Stimulated activated effector memory CD8-positive, alpha-beta T cell treated with anti-CD3 and anti-CD28 coated beads, Interleukin-12 subunit alpha, Interleukin-12 subunit beta, amount 100 ng/mL, for 72 hours (primary cell): Measurements from ENCODE around the gene ATP13A1.

ENCODE experiments used
- ATAC-seq: fragments of 150-1000 bp; cut with Tn5 transposase; 2 replicates; pipeline ENCODE4 v1.10.0; 2021
- DNase-seq, 2 donors: peaks; one replicate each; pipeline ENCODE4 v3.0.0; 2021 to 2022; ENCODE audit warnings: low spot score in 2 of 2
- H3K27ac Mint-ChIP-seq: one replicate; pipeline ENCODE4 v1.8.0; 2022; ENCODE audit warnings: mild to moderate bottlenecking, mixed read lengths
- H3K36me3 Mint-ChIP-seq: one replicate; pipeline ENCODE4 v1.8.0; 2022; ENCODE audit warnings: mild to moderate bottlenecking, mixed read lengths
- H3K4me1 Mint-ChIP-seq: one replicate; pipeline ENCODE4 v1.8.0; 2022; ENCODE audit warnings: mixed read lengths
- H3K4me3 Mint-ChIP-seq: one replicate; pipeline ENCODE4 v1.8.0; 2022; ENCODE audit warnings: mild to moderate bottlenecking, mixed read lengths
- H3K9me3 Mint-ChIP-seq: one replicate; pipeline ENCODE4 v1.8.0; 2022; ENCODE audit warnings: mixed read lengths

ATP13A1 gene

DNA sequence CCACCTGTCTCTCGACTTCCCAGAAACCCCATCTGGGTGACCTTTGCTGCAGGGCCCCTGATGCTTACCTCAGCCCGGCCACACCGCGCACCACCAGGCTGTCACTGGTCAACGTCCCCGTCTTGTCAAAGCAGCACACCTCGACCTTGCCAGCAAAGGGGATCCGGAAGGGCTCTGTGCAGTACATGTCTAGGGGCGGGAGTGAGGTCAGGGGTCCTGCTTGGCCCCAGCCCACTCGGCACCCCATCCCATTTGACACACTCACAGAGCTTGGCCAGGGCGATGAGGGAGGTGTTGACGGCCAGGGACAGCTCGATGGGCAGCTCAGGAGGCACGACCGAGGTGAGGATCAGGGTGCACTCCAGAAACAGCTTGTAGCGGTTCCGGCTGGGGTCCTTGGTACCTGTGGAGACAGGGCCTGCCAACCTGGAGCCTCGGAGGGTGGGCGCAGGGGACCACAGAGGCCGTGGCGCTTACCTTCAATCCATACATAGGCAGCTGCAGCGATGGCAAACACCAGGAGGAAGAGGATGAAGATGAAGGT lies 8.4 kb downstream of the ATP13A1 start:
- no peak for ATAC-seq
- Mint-ChIP-seq H3K4me1 (peaks cover 11% of the 10 kb centered on the region), H3K36me3 (peaks cover 91% of the 10 kb centered on the region), H3K9me3 (no peaks in the 10 kb centered on the region), H3K4me3 (no peak overlapping the region), H3K27ac (peak overlapping the region; percentile 69)
- no peak for DNase-seq

DNA sequence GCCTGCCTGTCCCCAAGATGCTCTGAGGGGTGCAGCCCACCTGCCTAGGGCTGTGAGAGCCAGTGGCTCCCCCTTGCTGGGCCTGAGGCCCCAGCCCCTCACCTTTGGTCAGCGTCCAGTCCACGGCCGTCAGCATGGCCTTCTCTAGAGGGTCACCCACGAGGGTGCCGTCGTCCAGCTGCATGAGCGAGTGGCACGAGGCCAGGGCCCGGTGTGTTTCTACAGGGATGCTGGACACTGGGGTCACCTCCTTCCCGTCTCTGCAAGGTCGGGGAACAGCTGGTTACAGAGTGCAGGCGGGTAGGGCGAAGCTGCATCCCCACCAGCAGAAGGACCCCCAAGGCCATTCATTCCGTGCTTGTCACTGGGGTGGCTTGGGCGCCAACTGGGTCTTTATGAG lies 9.0 kb downstream of the ATP13A1 start:
- DNase-seq (no peak), ATAC-seq (no peak)
- H3K9me3 Mint-ChIP-seq = no peaks in the 10 kb centered on the region
- H3K4me1 Mint-ChIP-seq = peaks cover 10% of the 10 kb centered on the region
- H3K36me3 Mint-ChIP-seq = peaks cover 91% of the 10 kb centered on the region
- peak overlapping the region; percentile 69 for H3K27ac Mint-ChIP-seq
- no peak overlapping the region for H3K4me3 Mint-ChIP-seq

DNA sequence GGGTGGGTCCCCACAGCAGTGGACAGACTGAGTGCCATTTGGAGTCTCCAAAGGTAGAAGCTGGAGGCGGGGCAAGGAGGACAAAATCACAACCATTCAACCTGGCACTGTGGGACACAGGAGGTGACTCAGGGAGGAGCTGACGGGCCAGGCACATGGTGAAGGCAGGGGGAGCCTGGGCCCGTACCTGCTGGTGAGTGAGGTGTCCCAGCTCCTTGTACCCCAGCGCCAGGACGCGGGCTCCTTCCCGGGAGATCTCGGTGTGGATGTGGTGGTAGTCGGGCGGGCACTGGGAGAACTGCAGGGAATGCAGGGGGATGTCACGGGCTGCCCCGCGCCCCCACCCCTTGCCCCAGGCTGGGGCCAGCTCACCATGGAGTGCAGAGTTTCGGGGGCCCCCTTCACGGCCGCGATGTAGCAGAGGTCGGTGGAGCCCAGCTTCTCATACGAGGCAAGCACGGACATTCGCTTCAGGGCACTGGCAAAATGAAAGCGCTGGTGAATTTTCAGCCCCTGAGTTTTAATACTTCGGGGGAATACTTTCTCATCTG lies 9.8 kb downstream of the ATP13A1 start:
- H3K9me3 Mint-ChIP-seq = no peaks in the 10 kb centered on the region
- H3K4me3 Mint-ChIP-seq = no peak overlapping the region
- DNase-seq = no peak
- no peak for ATAC-seq
- H3K36me3 Mint-ChIP-seq = peaks cover 91% of the 10 kb centered on the region
- H3K4me1 Mint-ChIP-seq = peaks cover 14% of the 10 kb centered on the region
- peak overlapping the region; percentile 86 for H3K27ac Mint-ChIP-seq

DNA sequence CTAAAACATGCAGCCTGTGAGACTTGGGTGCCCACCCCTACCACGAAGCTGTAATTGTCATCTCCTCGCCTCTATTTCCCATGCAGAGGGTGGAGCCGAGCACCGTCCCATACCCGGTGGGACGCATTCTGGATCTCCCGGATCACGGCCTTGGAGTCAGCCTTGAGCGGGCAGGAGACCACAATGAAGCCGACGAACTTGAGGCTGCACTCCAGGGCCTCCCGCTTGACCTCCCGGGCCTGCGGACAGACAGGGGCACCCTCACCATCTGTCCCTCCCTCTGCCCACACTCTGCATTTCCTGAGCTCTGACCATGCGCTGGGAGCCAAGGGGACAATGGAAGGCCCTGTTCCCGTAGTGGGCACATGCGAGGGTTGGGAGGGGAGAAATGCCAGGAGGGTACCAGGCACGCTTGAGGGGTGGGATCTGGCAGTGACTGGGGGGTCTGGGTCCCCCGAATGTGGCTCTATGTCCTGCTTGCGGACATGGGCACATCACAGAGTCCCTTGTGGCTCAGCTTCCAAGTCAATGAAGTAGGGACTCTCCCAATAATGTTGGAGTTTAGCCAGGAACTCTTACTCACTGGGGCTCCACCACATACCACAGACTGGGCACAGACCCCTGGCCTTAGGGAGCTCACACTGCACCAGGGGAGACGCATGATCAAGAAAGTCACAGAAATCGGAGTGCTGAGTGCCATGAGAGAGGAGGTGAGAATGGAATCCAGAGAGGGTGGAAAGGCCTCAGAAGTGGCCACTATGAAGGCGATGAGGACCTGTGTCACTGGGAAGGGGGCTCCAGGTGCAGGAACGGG lies 10.8 kb downstream of the ATP13A1 start:
- no peaks in the 10 kb centered on the region for H3K9me3 Mint-ChIP-seq
- H3K4me1 Mint-ChIP-seq = peaks cover 14% of the 10 kb centered on the region
- no peak overlapping the region for H3K4me3 Mint-ChIP-seq
- H3K27ac Mint-ChIP-seq = peak overlapping the region; percentile 86
- DNase-seq = no peak
- peaks cover 91% of the 10 kb centered on the region for H3K36me3 Mint-ChIP-seq
- no peak for ATAC-seq

DNA sequence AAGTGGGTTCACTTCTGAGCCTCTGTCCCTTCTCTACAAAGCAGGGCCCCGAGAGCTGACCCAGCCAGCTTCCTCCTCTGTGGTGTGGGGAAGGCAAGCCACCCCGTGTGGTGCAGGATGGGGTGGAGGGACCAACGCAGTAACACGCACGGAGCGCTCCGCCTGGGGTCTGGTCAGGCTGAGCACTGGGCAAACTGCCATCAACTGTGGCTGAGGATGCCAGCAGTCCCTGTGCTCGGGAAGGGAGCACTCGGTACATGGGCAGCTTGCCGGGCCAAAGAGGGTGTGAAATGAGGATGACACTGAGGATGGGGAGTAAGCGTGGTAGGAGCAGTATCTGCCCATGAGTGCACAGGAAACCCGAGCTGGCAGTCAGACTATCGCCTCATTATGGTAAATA lies 12.4 kb downstream of the ATP13A1 start:
- Mint-ChIP-seq H3K36me3 (peaks cover 91% of the 10 kb centered on the region), H3K4me3 (no peak overlapping the region), H3K4me1 (peaks cover 14% of the 10 kb centered on the region), H3K27ac (peak overlapping the region; percentile 71), H3K9me3 (no peaks in the 10 kb centered on the region)
- no peak for DNase-seq
- ATAC-seq = no peak

DNA sequence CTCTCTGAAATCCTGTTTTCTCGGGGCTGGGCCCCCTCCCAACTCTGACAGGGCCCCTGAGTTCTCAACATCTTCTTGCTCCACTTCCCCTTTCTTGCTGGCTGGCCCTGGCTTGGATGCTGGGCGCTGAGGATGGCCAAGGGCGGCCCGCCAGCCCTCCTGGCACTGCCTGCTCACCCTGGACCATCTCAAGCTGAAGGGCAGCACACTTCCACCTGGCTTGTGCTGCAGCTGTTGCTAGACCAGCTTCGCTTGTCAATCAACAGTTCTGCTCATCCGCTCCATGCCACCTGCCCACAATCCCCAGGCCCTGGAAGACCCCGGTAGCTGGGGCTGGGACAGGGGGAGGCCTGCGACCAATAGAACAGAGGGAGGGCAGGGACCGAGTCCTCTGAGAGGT lies 13.1 kb downstream of the ATP13A1 start:
- Mint-ChIP-seq H3K9me3 (no peaks in the 10 kb centered on the region), H3K4me1 (peaks cover 14% of the 10 kb centered on the region), H3K4me3 (no peak overlapping the region), H3K36me3 (peaks cover 89% of the 10 kb centered on the region), H3K27ac (peak overlapping the region; percentile 71)
- DNase-seq (no peak), ATAC-seq (no peak)

DNA sequence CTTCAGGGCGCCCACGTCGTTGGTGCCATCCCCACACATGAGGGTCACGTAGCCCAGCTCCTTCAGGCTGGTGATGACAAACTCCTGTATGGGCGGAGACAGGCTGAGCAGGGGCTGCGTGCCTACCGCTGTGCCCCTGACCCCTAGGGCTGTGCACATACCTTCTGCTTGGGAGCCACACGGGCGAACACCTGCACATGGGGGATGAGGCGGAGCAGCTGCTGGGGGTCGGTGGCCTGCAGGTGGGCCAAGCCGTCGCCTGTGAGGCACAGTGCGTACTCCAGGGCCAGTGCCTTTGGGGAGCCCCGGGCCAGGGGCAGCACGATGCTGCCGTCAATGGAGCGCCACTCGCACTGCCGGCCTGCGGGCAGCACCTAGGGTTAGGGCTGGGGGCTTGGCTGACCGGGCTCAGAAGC lies 13.9 kb downstream of the ATP13A1 start:
- H3K4me3 Mint-ChIP-seq = no peak overlapping the region
- no peaks in the 10 kb centered on the region for H3K9me3 Mint-ChIP-seq
- no peak for DNase-seq
- ATAC-seq = no peak
- H3K4me1 Mint-ChIP-seq = peaks cover 14% of the 10 kb centered on the region
- H3K27ac Mint-ChIP-seq = no peak overlapping the region
- peaks cover 87% of the 10 kb centered on the region for H3K36me3 Mint-ChIP-seq

DNA sequence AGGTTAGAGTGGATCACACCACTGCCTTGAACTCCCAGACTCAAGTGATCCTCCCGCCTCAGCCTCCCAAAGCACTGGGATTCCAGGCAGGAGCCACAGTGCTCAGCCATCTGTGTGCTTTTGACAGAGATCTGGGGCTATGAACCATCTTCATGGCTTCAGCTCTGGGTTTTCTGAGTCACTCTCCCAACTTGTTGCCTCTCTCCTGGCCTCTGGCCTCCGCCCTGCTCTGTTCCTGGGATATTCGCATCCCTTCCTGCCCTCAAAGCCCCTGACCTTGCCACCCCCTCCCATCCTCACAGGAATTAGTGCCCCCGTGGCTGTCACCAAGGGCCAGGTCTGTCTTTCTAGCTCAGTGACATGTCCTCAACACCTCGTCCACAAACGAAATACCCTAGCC lies 14.3 kb downstream of the ATP13A1 start:
- Mint-ChIP-seq H3K4me1 (peaks cover 14% of the 10 kb centered on the region), H3K4me3 (no peak overlapping the region), H3K27ac (no peak overlapping the region), H3K9me3 (no peaks in the 10 kb centered on the region), H3K36me3 (peaks cover 87% of the 10 kb centered on the region)
- no peak for ATAC-seq
- DNase-seq = no peak

DNA sequence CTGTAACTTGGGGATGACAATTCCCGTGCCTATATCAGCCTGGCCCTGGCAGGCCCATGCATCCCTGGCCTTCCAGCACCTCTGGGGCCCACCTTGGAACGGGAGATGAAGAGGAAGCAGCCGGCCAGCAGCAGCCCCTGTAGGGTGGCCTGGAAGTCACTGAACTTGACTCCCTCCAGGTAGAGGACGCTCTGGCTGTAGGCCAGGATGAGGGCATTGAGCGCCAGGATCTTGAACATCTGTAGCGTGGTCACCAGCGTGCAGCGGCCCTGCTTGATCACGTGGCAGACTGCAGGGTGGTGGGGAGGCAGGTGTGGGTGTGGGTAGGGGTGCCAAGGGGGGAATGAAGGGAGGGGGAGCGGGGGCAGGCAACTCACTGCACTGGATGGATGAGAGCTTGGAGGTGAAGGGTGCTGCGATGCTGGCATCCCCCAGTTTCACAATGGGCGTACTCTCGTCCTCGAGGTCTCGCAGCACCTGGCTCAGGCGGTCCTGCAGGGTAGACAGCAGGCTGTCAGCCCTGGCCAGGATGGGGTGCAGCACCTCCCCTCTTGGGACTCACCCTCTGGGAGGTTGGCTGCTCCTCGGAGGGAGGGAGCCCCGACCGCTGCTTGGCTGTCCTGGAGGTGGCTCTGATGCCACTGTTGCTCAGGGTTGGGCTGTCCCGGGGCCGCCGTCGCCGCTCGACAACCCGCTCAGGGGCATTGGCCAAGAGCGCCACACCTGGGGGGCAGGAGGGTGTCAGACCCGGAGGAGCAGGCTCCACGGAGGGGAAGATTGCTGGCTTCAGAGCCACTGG lies 16.2 kb downstream of the ATP13A1 start:
- no peaks in the 10 kb centered on the region for H3K9me3 Mint-ChIP-seq
- H3K4me1 Mint-ChIP-seq = peaks cover 20% of the 10 kb centered on the region
- no peak overlapping the region for H3K4me3 Mint-ChIP-seq
- H3K36me3 Mint-ChIP-seq = peaks cover 90% of the 10 kb centered on the region
- no peak for ATAC-seq
- H3K27ac Mint-ChIP-seq = peak overlapping the region; percentile 79
- no peak for DNase-seq

DNA sequence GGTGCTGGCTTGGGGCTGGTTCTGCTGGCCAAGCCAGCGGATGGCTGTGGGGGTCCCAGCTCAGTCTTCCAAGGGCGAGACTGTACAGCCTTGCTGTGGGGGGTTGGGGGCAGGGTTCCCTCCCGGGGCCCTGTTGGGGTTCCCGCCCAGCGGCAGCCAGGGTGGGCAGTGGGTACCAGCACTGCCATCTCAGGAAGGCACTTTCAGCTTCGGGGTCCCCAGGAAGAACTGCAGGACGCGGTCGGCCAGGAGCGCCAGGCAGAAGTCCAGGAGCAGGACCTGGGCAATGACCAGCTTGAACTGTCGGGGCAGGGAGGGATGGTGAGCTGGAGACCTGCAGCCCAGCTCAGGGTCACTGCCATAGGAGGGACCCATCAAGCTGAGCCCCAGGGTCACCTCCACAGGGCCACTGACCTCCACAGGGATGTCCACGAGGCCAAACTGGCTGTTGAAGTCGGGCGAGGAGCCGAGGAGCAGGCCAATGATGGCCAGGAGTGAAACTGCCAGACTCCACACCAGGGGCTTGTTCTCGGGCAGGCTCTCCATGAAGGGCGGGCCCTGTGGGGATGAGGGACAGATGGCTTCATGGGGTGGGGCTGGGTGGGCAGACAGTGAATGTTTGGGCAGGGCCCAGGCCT lies 18.1 kb downstream of the ATP13A1 start:
- Mint-ChIP-seq H3K4me3 (no peak overlapping the region), H3K9me3 (no peaks in the 10 kb centered on the region), H3K27ac (peak overlapping the region; percentile 79), H3K4me1 (peaks cover 28% of the 10 kb centered on the region), H3K36me3 (peaks cover 96% of the 10 kb centered on the region)
- no peak for DNase-seq
- no peak for ATAC-seq

DNA sequence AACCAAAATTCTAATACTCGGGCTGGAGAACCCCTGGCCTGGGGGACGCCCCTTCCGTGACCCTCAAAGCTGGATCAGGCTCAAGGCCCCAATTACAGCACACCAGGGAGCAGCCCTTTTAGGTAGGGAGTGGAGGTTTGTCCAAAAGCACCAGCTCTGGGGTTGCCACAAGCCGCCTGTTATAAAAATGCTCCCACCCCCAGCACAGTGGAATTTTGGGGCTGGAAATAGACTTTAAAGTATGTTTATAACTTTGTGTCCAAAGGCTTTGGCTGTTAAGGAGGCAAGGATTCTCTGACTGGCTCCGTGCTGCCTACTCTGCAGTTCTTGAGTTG lies 19.5 kb downstream of the ATP13A1 start:
- no peaks in the 10 kb centered on the region for H3K9me3 Mint-ChIP-seq
- ATAC-seq (no peak), DNase-seq (no peak)
- peak overlapping the region; percentile 99 for H3K4me3 Mint-ChIP-seq
- H3K4me1 Mint-ChIP-seq = peaks cover 28% of the 10 kb centered on the region
- H3K36me3 Mint-ChIP-seq = peaks cover 96% of the 10 kb centered on the region
- peak overlapping the region; percentile 97 for H3K27ac Mint-ChIP-seq

DNA sequence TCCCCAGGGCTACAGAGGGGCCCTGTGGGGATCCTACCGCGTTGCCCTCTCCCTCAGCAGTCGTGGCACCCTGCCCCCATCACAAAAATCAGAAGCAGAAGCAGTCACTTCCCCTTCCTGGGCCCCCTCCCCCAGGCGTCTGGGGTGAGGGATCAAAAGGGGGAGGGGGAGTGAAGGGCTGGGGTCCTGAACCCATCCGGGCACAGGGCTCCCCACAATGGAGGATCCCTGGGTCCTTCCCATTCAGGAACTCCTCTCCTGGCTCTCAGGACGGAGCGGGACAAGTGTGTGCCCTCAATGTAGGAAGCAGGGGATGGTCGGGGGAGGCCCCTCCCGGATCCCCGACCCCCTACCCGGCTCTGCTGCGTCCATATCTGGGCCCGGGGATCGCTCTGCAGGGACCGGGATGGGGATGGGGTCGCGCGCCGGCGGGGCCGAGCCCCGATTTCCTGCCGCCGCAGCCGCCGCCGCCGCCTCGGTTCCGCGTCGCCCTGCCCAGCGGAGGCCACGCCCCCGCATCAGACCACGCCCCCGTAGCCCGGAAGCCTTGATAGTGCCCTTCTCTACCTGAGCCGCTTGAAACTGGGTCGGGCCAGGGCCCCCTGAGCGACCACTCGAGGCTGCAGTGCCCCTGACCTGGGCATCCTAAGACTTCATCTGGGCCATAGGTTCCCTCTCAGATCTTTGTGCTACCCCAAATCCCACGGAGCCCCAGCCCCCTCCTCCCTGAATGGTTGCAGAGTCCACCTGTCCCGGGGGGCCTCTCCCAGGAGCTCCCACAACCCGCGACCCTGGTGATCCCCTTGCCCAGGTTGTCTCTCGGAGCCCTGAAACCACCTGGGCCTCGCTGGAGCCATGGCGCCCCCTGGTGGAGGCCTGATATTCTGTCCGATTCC lies 20.1 kb downstream of the ATP13A1 start, which contains the start of gene GMIP:
Gene GMIP (minus strand): TSS at position 500 of the 896 bp plus-strand sequence. CDS start 128 bp downstream, at position 372.
- peak; percentile 80 to 92 for DNase-seq
- peak; percentile 88 for ATAC-seq
- no peaks in the 10 kb centered on the region for H3K9me3 Mint-ChIP-seq
- H3K36me3 Mint-ChIP-seq = peaks cover 96% of the 10 kb centered on the region
- H3K27ac Mint-ChIP-seq = peak within 1 kb of the TSS; percentile 97
- peaks cover 28% of the 10 kb centered on the region for H3K4me1 Mint-ChIP-seq
- peak within 1 kb of the TSS; percentile 99 for H3K4me3 Mint-ChIP-seq

DNA sequence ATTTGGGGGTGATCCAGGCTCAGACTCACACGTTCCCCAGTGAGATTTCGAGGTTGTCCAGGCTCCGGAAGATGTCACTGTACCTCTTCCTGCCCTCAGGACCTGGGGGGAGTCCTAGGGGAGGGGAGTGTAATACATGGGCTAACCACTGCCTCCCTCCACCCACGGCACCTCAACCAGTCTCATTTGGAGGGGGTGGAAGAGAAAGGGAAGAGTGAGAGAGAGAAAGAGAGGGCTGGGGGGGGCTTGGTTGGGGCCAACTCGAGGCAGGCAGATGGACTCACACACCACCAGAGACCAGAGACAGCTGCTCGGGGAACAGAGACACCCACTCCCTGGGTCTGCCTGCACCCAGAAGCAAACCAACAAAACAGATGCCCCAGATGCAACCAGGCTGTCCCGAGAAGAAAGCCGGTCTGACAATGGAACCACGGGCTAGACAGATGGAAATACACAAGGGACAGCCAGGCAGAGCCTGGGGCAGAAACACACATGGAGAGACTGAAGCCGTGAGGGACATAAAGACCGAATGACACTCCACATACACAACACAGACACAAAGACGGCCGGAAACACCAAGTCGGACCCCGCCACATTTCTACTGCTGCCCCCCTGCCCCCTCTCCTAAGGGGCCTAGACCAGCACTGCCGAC lies 20.8 kb downstream of the ATP13A1 start:
- peak; percentile 65 for ATAC-seq
- H3K9me3 Mint-ChIP-seq = no peaks in the 10 kb centered on the region
- peaks cover 28% of the 10 kb centered on the region for H3K4me1 Mint-ChIP-seq
- peak overlapping the region; percentile 99 for H3K4me3 Mint-ChIP-seq
- peak overlapping the region; percentile 97 for H3K27ac Mint-ChIP-seq
- DNase-seq = peak; percentile 28 to 74
- H3K36me3 Mint-ChIP-seq = peaks cover 93% of the 10 kb centered on the region
